Putamen (tissue), 1 donor: Measurements from ENCODE around the gene OR8K1.

Experiments
- DNase-seq: peaks from one replicate; pipeline ENCODE4 v3.0.0-alpha.2; 2016; ENCODE audit warnings: low spot score

Gene OR8K1

DNA sequence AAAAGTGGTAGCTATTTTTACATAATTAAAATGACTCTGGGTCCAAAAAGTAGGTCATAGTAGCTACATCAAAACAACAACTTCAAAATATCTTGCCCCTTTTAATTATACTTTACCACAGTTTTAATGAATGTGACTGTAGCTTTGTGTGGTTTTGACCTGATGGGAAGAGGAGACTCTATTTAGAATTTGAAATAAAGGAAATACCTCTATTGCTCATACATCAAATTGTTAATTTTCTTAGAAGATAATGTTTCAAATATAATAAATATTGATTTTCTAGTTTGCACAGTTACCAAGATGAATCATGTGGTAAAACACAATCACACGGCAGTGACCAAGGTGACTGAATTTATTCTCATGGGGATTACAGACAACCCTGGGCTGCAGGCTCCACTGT, at the start of gene OR8K1:
Gene OR8K1 (plus strand): TSS at position 301 of the 400 bp plus-strand sequence. CDS start 0 bp downstream, at position 301.
- no peak for DNase-seq

DNA sequence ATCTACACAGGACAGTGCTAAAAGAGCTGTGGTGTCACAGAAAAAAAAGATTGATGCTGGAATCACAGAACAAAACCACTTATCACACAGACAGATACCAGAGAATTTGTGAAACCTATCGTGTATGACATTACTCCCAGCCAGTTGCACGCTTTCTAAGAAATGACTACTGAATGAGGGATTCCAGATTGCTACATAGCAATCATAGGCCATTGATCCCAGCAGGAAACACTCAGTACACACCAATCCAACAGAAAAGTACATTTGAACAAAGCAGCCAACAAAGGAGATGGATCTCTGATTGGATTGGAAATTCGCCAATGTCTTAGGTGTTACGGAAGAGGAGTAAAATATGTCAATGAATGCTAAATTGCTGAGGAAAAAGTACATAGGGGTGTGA, 48.9 kb upstream of the OR8K1 start:
- no peak for DNase-seq

DNA sequence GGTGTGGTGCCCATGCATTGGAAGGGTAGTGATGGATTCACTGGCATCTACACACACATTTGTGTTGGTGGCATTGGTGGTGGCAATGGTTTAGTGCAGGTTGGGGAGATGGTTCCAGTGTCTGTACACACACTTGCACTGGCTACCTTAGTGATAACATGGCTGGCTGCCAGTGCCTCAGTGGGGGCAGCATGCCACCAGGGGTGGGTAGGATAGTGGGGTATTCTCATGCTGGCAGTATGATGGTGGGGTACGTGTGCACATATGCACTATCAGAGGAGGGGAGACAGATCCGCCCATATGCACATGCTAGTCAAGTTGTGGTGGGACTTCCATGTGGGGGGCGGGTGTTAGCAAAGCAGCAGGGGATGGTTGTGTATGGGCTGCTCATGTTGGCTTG, 38.0 kb upstream of the OR8K1 start:
- DNase-seq: no peak

DNA sequence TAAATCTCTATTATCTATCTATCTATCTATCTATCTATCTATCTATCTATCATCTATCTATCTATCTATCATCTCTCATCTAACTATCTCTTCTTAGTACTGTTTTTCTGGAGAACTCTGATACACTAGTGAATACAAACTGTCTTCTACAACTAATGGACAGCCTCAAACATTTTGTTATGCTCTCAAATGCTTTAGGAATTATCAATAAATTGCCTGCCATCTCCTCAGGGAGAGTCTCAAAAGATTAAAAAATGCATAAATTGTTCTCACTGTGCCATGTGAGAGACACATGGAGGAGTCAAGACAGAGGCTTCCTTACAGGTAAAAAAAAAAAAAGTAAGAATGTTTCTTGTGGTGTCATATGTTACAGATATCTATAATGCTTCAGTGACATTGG, 31.0 kb upstream of the OR8K1 start, which contains the start of gene OR8K3:
Gene OR8K3 (plus strand): TSS at position 301 of the 400 bp plus-strand sequence. CDS start 3,163 bp downstream, outside the sequence.
- no peak for DNase-seq

DNA sequence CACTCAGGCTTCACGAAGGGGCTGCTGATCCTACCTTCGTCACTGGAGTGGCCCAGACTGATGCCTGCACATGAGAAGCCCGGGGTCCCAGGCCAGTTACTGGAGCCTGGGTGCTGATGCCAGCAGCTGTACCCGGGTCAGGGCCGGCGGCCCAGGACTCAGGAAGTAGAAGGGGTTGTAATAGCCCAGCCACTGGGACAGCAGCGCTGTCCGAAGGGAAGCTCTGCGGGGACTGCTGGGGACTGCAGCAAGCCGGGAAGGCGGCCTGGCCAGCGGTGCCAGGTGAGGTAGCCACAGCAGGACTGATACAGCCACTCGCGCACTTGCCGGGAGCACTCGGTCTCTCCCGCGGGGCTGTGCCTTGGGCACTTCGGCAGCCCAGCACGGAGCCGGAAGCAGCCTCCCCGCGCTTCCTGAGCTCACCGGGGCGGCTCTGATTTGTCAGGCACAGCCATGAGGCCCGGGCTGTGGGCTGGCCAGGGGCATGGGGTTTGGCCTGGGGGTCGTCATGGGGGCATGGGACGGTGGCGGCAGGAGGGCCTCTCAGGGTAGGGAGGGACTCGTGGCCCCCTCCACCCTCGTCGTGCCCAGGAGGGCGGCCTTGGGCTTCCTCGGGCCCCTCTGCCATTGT, 13.9 kb upstream of the OR8K1 start:
- DNase-seq: no peak

DNA sequence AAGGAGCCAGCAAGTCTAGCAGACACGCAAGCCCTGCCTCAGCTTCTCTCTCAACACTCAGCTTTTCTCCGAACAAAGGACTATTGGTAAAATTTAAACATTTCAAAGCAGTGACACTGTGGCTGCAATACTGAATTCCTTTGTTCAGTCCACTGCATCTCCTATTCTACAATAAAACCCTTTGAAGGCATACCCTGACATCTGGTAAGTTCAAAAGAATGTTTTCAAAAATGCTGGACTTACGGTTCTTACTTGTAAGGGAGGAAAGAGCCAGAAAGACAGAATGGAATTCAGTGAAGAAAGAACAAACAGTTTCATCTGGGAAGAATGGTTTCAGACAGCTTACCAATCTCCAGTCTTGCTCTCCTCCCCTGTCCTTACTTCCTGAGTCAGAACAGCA, 12.7 kb upstream of the OR8K1 start:
- no peak for DNase-seq

DNA sequence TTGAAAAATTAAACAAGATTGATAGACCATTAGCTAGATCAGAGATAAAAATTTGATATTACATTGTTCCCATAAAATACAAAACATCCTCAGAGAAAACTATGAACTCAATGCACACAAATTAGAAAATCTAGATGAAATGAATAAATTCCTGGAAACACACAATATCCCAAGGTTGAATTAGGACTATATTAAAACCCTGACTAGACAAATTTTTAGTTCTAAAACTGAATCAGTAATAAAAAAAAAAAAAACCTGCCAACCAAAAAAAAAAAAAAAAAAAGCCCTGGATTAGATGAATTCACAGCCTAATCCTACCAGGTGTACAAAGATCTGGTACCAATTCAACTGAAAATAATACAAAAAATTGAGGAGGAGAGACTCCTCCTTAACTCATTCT, 5.5 kb upstream of the OR8K1 start:
- no peak for DNase-seq

DNA sequence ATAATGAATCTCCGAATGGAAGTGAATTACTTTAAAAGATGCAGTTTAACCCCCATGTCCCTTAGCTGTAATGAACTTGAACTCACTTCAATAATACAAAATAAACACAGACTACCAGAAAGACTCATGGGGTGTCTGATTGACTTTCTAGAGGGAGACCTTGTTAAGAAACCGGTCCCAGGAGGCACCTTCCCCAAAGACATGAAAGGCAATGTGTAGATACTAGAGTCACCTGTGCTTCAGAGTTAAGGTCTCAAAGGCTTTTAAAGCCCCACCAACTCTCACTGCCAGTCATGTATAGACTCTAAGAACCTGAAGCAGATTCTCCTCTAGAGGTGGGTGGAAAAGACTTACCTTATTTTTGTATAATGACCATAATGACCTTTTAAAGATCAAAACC, 8.2 kb downstream of the OR8K1 start, which contains the start of gene OR8J1:
Gene OR8J1 (plus strand): TSS at position 301 of the 400 bp plus-strand sequence. CDS start 5,956 bp downstream, outside the sequence.
- no peak for DNase-seq

DNA sequence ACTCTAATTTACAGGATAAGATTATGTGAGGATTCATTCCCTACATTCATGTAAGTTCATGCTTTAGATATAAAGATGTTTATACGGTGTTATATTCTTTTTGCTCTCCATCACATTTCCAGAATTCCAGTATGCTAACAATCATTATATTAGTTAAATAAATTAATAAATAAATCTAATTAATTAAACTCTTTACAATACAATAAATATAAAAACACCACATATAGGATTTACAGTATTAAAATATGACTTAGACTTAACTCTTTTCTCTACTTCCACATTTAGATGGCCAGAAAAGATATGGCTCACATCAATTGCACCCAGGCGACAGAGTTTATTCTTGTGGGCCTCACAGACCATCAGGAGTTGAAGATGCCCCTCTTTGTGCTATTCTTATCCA, 29.5 kb downstream of the OR8K1 start, which contains the start of gene OR8U1:
Gene OR8U1 (plus strand): TSS at position 301 of the 400 bp plus-strand sequence. CDS start 0 bp downstream, at position 301.
- no peak for DNase-seq

DNA sequence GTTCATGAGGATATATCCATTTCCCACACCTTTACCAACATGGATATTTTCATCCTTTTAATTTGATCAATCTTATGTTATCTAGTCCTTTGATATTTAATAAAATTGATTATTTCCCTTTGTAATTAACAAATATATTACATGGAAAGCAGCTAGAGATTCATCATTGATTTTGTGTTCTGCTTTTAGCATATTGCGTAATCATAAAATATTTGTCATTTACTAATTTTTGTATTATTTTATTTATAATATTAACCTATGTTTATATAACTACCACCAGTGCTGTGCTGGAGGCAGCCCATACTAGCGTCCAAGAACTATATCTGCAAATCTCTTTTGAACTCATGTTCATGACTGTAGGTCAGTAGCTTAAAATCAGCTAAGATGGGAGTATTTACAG, 34.3 kb downstream of the OR8K1 start:
- no peak for DNase-seq

DNA sequence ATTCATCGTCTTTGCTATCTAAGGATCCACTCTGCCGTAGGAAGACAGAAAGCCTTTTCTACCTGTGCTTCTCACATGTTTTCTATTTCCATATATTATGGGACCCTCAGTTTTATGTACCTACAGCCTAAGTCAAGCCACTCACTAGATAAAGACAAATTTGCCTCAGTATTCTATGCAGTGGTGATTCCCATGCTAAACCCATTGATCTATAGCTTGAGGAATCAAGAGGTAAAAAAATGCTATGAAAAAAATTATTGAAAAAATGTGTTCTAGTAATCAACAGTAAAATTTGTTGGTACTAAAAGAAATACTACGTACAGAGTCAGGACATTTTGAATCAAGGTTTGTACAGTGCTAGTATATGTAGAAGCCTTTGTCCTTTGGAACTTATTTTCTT, 48.5 kb downstream of the OR8K1 start:
- DNase-seq: no peak

DNA sequence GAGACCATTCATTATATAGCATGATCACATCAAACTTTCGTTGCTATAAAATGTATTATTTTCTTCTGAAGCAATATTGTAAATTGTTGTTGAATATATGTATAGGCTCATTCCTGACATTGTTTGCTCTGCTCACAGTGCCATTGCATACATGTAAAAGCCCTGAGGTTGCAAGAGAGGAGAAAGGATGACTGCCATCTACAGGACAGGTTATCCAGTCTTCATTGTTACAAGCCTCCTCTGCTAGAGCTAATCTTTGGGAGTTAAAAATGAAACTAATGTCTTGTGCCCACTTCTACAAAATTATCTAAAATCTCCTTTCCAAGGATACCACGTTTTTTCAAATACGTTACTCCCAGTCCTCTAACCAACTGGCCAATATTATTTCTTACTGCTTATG, 50.2 kb downstream of the OR8K1 start:
- DNase-seq: no peak
